PFSK-1 (cell line): ENCODE measurements around the gene TGFB1I1.

Experiments used
- FOXP2 ChIP-seq: optimal IDR thresholded peaks from 2 replicates; pipeline ENCODE3; 2011; ENCODE audit warnings: borderline replicate concordance, control low read depth, inconsistent platforms; ENCODE audit not compliant: insufficient read depth; ENCODE audit errors: extremely low read length, extremely low read depth
- POLR2AphosphoS5 ChIP-seq: IDR thresholded peaks from 2 replicates; pipeline ENCODE4 v1.6.1; 2012; ENCODE audit warnings: low read depth, mild to moderate bottlenecking, control low read depth, low read length, moderate library complexity
- SIN3A ChIP-seq: IDR thresholded peaks from 2 replicates; pipeline ENCODE4 v1.6.1; 2012; ENCODE audit warnings: mild to moderate bottlenecking, low read length, moderate library complexity, borderline replicate concordance; ENCODE audit not compliant: insufficient read depth
- TAF1 ChIP-seq: IDR thresholded peaks from 2 replicates; pipeline ENCODE4 v1.6.1; 2012; ENCODE audit warnings: low read length, control low read depth, borderline replicate concordance; ENCODE audit not compliant: insufficient read depth
- TF ChIP-seq, protein P1 (sequence below), 2 experiments: IDR thresholded peaks; 2 replicates each; pipeline versions ENCODE4 v1.6.1 to v1.8.0; 2011 to 2012; ENCODE audit warnings: low read depth in 2 of 2, low read length in 2 of 2, control low read depth in 1 of 2, inconsistent platforms in 1 of 2, mild to moderate bottlenecking in 1 of 2, moderate library complexity in 1 of 2; ENCODE audit not compliant: insufficient read depth in 1 of 2

DNA sequence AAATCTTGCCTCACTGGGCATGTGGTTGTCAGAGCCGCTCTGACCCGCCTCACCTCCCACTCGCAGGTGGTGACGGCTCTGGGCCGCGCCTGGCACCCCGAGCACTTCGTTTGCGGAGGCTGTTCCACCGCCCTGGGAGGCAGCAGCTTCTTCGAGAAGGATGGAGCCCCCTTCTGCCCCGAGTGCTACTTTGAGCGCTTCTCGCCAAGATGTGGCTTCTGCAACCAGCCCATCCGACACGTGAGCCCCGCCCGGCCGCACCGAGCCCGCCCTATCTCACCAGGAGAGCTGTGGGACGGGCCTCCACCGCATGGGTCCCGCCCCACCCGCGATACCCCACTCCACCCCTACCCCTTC, 4.0 kb downstream of the TGFB1I1 start:
- TF ChIP-seq POLR2AphosphoS5 (no peak), SIN3A (no peak), TAF1 (no peak), FOXP2 (no peak)
- TF ChIP-seq, protein P1, sequence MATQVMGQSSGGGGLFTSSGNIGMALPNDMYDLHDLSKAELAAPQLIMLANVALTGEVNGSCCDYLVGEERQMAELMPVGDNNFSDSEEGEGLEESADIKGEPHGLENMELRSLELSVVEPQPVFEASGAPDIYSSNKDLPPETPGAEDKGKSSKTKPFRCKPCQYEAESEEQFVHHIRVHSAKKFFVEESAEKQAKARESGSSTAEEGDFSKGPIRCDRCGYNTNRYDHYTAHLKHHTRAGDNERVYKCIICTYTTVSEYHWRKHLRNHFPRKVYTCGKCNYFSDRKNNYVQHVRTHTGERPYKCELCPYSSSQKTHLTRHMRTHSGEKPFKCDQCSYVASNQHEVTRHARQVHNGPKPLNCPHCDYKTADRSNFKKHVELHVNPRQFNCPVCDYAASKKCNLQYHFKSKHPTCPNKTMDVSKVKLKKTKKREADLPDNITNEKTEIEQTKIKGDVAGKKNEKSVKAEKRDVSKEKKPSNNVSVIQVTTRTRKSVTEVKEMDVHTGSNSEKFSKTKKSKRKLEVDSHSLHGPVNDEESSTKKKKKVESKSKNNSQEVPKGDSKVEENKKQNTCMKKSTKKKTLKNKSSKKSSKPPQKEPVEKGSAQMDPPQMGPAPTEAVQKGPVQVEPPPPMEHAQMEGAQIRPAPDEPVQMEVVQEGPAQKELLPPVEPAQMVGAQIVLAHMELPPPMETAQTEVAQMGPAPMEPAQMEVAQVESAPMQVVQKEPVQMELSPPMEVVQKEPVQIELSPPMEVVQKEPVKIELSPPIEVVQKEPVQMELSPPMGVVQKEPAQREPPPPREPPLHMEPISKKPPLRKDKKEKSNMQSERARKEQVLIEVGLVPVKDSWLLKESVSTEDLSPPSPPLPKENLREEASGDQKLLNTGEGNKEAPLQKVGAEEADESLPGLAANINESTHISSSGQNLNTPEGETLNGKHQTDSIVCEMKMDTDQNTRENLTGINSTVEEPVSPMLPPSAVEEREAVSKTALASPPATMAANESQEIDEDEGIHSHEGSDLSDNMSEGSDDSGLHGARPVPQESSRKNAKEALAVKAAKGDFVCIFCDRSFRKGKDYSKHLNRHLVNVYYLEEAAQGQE (IDR thresholded peaks at IDR 0.05; ENCODE audit: insufficient read depth in 1 of 2, low read depth in 2 of 2, low read length in 2 of 2) = no peak
